LNCaP clone FGC (cell line): ENCODE data around the gene CD84.
"Not testable (repeated sequence)": the region's sequence is repeated elsewhere in the genome, so short reads cannot be mapped to it uniquely, and the experiment has no call there.

ENCODE experiments used
- DNase-seq: peaks from one replicate; pipeline ENCODE4 v3.0.0-alpha.2; 2011; ENCODE audit warnings: low read depth
- H3K4me3 ChIP-seq: 2 replicates; pipeline ENCODE4 v1.5.1; 2011; ENCODE audit warnings: mild to moderate bottlenecking, low read depth, low read length, control low read depth
- CTCF ChIP-seq: IDR thresholded peaks from 2 replicates; pipeline ENCODE4 v1.5.1; 2012; ENCODE audit warnings: mild to moderate bottlenecking; ENCODE audit not compliant: control insufficient read depth, insufficient read depth; ENCODE audit errors: extremely low read depth

The CD84 gene

GRCh38 chr1:160579216-160579701 is at the start of gene CD84:
TSS of gene CD84 (minus strand) at chr1:160579496. CDS start at chr1:160579437, 59 bp downstream.
- no peak within 1 kb of the TSS for H3K4me3 ChIP-seq

GRCh38 chr1:160628799-160629263 is 49.5 kb upstream of the CD84 start:
- no peak for DNase-seq
- TF ChIP-seq CTCF, result no peak
- H3K4me3 ChIP-seq, result no peak overlapping the region

More at GRCh38 chr1:160579216-160579701, at the start of gene CD84:
- DNase-seq, result no peak
- no peak for TF ChIP-seq CTCF

- H3K4me3 ChIP-seq, DNase-seq: not testable (repeated sequence)
Measured at GRCh38 chr1:160627677-160628289, 48.5 kb upstream of the CD84 start.

GRCh38 chr1:160626509-160627342 is 47.4 kb upstream of the CD84 start:
- no peak overlapping the region for H3K4me3 ChIP-seq
- TF ChIP-seq CTCF, result no peak
- DNase-seq, result no peak

- no peak for TF ChIP-seq CTCF
- no peak overlapping the region for H3K4me3 ChIP-seq
- DNase-seq, result no peak
Measured at GRCh38 chr1:160625725-160626498, 46.6 kb upstream of the CD84 start.

GRCh38 chr1:160625321-160625720 is 46.0 kb upstream of the CD84 start:
- TF ChIP-seq CTCF, result no peak
- no peak for DNase-seq
- H3K4me3 ChIP-seq, result no peak overlapping the region

- TF ChIP-seq CTCF, result no peak
- no peak overlapping the region for H3K4me3 ChIP-seq
- DNase-seq, result no peak
Measured at GRCh38 chr1:160624464-160624863, 45.2 kb upstream of the CD84 start.
